Mesenteric fat pad (tissue), 1 donor: Measurements from ENCODE around the gene KLHL13. TPM values are rescaled to one million over a fixed set of nuclear protein-coding genes. Genes with fewer than 3 reads are reported as not detected.
"Not testable (repeated sequence)": the region's sequence is repeated elsewhere in the genome, so short reads cannot be mapped to it uniquely, and the experiment has no call there.

ENCODE experiments used
- DNase-seq: peaks from one replicate; pipeline ENCODE4 v3.0.0-alpha.2; 2020; ENCODE audit warnings: low spot score
- long read RNA-seq: library from polyadenylated mRNA; unstranded; transcript quantifications from one replicate; pipeline ENCODE4 v2.0.0, GENCODE V29; 2020
- total RNA-seq: library from RNA; stranded (reverse); fragmentation: NEBNext Ultra II Directional; extraction: Animal tissue kit (Norgen Biotek cat#: 25700); gene quantifications from one replicate; pipeline ENCODE4 v1.2.1, GENCODE V29; 2021
- donor health status: DM: yes; HTN: yes; CAD: no.

Gene KLHL13, protein sequence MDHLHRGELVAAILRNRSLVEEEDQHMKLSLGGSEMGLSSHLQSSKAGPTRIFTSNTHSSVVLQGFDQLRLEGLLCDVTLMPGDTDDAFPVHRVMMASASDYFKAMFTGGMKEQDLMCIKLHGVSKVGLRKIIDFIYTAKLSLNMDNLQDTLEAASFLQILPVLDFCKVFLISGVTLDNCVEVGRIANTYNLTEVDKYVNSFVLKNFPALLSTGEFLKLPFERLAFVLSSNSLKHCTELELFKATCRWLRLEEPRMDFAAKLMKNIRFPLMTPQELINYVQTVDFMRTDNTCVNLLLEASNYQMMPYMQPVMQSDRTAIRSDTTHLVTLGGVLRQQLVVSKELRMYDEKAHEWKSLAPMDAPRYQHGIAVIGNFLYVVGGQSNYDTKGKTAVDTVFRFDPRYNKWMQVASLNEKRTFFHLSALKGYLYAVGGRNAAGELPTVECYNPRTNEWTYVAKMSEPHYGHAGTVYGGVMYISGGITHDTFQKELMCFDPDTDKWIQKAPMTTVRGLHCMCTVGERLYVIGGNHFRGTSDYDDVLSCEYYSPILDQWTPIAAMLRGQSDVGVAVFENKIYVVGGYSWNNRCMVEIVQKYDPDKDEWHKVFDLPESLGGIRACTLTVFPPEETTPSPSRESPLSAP
- 2.5 TPM for total RNA-seq
- long read RNA-seq, partial matches to known transcripts = 2 of 3 reads
- long read RNA-seq, other reads (novel, unspliced or antisense) = 0 of 3 reads

DNA sequence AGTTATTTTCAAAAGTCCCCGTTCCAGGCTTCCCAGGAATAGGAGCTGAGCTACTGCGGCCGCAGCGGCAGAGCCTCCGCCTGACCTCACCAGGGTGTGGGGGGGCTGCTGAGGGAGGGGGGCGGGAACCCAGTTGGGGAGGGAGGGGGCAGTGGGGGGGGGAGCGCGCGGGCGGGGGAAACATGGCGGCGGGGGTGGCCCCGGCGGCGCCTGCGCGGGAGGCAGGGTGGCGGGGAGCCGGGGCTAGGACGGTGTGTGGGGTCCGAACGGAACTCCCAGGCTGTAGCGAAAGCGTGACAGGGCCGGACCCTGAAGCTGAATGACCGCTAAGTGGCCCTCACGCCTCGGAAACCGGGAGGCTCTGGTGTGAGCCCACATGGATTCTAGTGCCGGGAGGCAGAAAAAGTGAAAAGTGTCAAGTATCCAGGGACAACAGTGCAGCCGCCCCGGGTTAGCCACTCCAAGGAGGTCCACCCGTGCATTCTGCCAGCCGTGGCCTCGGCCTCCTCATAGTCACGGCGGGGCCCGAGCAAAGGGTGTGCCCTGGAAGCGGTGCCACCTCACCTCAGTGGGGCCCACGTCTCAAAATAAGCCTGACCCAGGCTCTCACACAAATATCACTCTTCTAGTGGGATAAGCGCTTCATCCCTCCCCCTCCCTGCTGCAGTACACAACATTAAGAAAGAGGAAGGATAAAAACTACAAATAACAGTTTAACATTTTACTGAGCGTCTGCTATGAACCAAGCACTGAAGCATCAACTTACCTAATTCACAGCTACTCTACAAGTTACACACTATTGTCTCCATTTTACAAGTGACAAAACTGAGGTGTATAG lies at the start of gene KLHL13:
TSS of gene KLHL13 (minus strand) at position 98 of the 838 bp plus-strand sequence. CDS start 88,337 bp downstream, outside the sequence.
- DNase-seq = no peak

DNA sequence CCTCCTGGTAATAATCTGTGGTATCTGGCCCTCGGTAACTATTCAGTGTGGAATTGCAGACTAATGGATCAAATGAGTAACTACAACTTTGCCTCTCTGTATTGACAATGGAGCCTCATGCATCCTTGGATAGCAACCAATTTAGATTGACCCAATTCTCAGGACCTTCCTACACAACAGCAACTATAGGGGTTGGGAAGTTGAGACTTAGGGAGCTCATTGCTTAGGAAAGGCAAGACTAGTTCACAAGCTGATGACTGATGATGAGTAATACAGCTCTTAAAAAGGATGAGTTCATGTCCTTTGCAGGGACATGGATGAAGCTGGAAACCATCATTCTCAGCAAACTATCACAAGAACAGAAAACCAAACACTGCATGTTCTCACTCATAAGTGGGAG lies 47.5 kb upstream of the KLHL13 start:
- DNase-seq = no peak

DNA sequence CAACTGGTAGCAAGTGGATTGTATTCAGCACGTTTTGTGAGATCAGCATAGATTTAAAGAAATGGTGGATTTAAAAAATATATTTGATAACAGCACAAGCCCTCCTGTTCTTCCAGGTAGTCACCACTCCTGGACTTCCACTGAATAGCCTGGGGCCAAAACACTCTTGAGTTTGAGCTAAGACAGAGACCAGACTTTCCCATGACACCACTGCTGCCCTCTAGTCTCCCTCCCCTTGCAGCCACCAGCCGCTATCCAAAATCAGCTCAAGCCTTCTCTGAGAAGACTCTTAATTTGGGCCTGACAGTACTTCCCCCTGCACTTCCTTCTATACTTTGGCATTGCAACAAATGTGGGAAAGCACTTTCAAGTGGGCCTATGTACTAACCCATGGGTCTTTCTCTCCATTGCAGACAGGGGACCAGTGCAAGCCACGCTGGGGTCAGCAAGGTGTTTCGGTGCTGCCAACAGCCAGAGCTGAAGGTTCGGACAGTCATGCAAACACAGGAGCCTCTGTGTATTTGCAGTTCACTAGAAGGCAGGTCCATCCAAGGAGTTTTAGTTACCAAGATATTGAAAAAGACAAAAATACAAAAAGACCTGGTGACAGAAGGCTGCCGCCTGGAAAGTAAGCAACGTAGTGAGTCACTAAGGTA lies 40.5 kb upstream of the KLHL13 start:
- DNase-seq = no peak

- DNase-seq = no peak
These were observed 39.8 kb upstream of the KLHL13 start for GRCh38 chrX:118156254-118156952.

GRCh38 chrX:118153270-118153669 lies 36.7 kb upstream of the KLHL13 start:
- DNase-seq = no peak

DNA sequence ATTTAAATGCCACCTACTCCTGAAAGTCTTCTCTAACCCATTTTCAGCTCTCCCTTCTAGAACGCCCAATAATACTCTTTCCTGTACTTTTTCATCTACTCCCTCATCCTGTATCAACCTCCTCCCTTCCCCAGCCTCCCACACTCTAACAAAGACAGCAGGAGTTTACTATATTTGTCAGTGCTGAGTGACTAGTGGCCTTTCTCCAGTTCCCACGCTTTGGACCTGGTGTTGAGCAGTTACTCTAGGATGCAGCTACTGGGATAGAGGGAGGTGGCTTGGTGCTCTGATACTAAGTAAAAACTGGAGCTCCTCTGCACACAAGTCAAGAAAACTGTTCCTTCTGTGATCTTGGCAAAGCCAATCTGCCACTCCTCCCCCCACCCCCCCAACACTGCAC lies 36.1 kb upstream of the KLHL13 start:
- no peak for DNase-seq

GRCh38 chrX:118148737-118149136 lies 32.1 kb upstream of the KLHL13 start:
- DNase-seq = no peak

DNA sequence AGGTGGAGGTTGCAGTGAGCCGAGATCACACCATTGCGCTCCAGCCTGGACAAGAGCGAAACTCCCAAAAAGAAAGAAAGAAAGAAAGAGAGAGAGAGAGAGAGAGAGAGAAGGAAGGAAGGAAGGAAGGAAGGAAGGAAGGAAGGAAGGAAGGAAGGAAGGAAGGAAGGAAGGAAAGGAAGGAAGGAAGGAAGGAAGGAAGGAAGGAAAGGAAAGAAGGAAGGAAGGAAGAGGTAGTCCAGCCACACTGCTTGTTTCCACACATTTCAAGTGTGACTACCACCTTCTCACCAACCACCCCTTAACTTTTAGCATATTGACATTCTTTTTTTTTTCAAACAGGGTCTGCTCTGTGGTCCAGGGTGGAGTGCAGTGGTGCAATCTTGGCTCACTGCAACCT lies 31.2 kb upstream of the KLHL13 start:
- DNase-seq = not testable (repeated sequence)

- no peak for DNase-seq
These were observed 27.0 kb upstream of the KLHL13 start for GRCh38 chrX:118143578-118143977.

- DNase-seq = no peak
These were observed 14.7 kb upstream of the KLHL13 start for GRCh38 chrX:118131336-118131735.

DNA sequence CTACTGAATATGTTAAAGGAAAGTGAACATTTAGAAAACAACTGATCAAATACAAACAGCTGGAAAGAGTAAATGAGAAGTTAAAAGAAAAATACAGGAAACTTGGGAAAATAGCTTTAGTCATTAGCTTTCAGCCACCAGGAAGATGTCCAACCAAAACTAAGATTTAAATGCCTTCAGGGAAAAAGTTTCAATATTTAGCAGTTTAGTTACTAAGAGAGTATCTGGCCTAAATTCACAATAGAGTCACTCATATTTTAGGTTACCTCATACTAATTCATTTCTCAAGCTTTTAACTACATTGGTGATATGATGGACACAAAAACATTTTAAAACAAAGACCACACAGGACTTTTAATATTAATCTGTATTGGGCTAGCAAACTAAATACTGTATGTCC lies 13.1 kb upstream of the KLHL13 start:
- DNase-seq = no peak

- no peak for DNase-seq
These were observed 12.1 kb upstream of the KLHL13 start for GRCh38 chrX:118128724-118129123.

GRCh38 chrX:118126286-118126685 lies 9.7 kb upstream of the KLHL13 start:
- DNase-seq = no peak

- not testable (repeated sequence) for DNase-seq
These were observed 7.6 kb upstream of the KLHL13 start for GRCh38 chrX:118124243-118124642.

GRCh38 chrX:118117741-118118140 lies 1.1 kb upstream of the KLHL13 start:
- DNase-seq = no peak

GRCh38 chrX:118115953-118116712 lies 477 bp downstream of the KLHL13 start:
- no peak for DNase-seq

DNA sequence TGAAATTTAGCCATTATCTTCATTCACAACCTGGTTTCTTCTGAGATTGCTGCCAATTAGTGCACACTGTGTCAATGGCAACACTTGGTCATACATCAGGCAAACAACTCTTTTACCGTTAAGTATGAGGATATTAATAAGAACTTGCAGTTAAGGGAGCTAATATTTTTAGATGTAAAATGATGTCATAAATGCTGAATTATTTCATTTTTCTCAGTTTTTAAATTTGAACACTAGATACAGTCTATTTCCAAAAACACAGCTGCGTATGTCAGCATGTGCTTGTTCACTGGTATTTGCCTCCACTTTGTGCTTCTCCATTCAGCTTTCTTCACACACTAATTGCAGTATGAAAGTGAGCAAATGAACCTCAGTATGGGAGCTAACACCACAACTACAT lies 1.6 kb downstream of the KLHL13 start:
- no peak for DNase-seq

GRCh38 chrX:118109065-118109464 lies 7.5 kb downstream of the KLHL13 start:
- DNase-seq = no peak

- no peak for DNase-seq
These were observed 8.3 kb downstream of the KLHL13 start for GRCh38 chrX:118108304-118108703.

DNA sequence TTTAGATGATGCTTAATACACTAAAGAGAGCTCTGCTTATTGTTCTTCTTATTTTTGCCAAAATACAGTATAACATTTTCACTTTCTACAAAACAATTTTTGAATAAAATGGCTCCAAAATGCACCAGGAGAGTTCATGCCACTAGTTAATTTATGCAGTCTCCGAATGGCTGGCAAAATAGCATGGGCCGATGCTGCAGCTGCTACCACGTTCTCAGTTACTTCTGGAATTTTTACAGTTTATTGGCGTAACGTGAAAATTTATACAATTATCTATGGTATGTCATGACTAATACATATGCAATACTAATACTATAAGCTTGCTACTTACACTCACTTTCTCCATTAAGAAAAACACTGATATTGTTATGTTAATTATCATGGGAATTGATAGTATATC lies 16.5 kb downstream of the KLHL13 start:
- DNase-seq = no peak
